GM18867 (cell line): Measurements from ENCODE around the gene ARHGAP1.
"Not testable (repeated sequence)": the region's sequence is repeated elsewhere in the genome, so short reads cannot be mapped to it uniquely, and the experiment has no call there.

ENCODE experiments used
- ATAC-seq: cut with Tn5 transposase; IDR thresholded peaks from one replicate; pipeline ENCODE4 v1.9.1; 2021; ENCODE audit warnings: mild to moderate bottlenecking, moderate library complexity; ENCODE audit not compliant: unreplicated experiment

The ARHGAP1 gene

GRCh38 chr11:46675288-46675851 is 25.0 kb downstream of the ARHGAP1 start:
- no peak for ATAC-seq

- no peak for ATAC-seq
These were observed 25.7 kb downstream of the ARHGAP1 start for GRCh38 chr11:46674463-46675287.

- no peak for ATAC-seq
These were observed 26.5 kb downstream of the ARHGAP1 start for GRCh38 chr11:46673713-46674462.

GRCh38 chr11:46672381-46672839 is 28.0 kb downstream of the ARHGAP1 start:
- no peak for ATAC-seq

- ATAC-seq: no peak
These were observed 28.5 kb downstream of the ARHGAP1 start for GRCh38 chr11:46671958-46672315.

- ATAC-seq: not testable (repeated sequence)
These were observed 29.9 kb downstream of the ARHGAP1 start for GRCh38 chr11:46670521-46670920.

- ATAC-seq: no peak
These were observed 30.7 kb downstream of the ARHGAP1 start for GRCh38 chr11:46669711-46670139.

GRCh38 chr11:46668480-46669085 is 31.8 kb downstream of the ARHGAP1 start:
- ATAC-seq: no peak

GRCh38 chr11:46667043-46667481 is 33.4 kb downstream of the ARHGAP1 start:
- ATAC-seq: no peak

- ATAC-seq: no peak
These were observed 33.9 kb downstream of the ARHGAP1 start for GRCh38 chr11:46666516-46666915.

- no peak for ATAC-seq
These were observed 35.1 kb downstream of the ARHGAP1 start for GRCh38 chr11:46665356-46665755.

GRCh38 chr11:46664612-46665011 is 35.8 kb downstream of the ARHGAP1 start:
- ATAC-seq: no peak

GRCh38 chr11:46663277-46663940 is 37.0 kb downstream of the ARHGAP1 start:
- no peak for ATAC-seq

- no peak for ATAC-seq
These were observed 38.1 kb downstream of the ARHGAP1 start for GRCh38 chr11:46662366-46662765.

GRCh38 chr11:46661836-46662235 is 38.6 kb downstream of the ARHGAP1 start:
- no peak for ATAC-seq

- ATAC-seq: no peak
These were observed 40.5 kb downstream of the ARHGAP1 start for GRCh38 chr11:46659908-46660307.

- no peak for ATAC-seq
These were observed 42.2 kb downstream of the ARHGAP1 start for GRCh38 chr11:46658259-46658658.

GRCh38 chr11:46657186-46657585 is 43.2 kb downstream of the ARHGAP1 start:
- no peak for ATAC-seq

GRCh38 chr11:46655631-46656030 is 44.8 kb downstream of the ARHGAP1 start:
- ATAC-seq: no peak

GRCh38 chr11:46649180-46649738 is 51.2 kb downstream of the ARHGAP1 start:
- ATAC-seq: no peak
